Measurements from ENCODE around the gene DPF3.

DPF3 gene

GRCh38 chr14:72646861-72647528, 246.9 kb downstream of the DPF3 start:
- no peak for DNase-seq (ENCODE audit: low read depth in 2 of 2)

- no peak for DNase-seq (ENCODE audit: low read depth in 2 of 2)
Observed at GRCh38 chr14:72645706-72646105, 248.2 kb downstream of the DPF3 start.

GRCh38 chr14:72644758-72645489, 249.0 kb downstream of the DPF3 start:
- no peak for DNase-seq (ENCODE audit: low read depth in 2 of 2)

GRCh38 chr14:72644038-72644437, 249.9 kb downstream of the DPF3 start:
- DNase-seq (ENCODE audit: low read depth in 2 of 2) = no peak

DNA sequence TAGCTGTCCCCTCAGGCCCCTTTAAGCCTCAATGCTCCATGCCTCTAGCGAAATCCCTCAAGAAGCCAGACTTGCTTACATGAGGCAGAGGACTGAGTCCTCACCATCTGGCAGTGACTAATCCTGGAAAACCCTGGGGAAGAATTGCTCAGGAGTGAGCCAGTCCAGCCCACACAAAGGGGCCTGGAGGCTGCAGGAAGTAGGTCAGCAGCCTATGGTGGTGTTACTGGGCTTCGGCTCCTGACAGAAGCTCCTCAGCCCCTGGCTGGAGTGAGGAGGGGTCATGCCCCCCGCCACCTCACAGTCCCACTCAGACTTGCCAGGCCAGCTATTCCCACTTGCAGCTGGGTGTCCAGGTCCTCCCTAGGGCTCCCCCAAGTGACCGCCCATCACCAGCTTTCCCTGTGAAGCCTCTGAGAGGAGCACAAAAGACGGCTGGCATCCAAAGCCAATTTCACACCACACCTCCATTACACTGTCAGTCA, 250.5 kb downstream of the DPF3 start:
- DNase-seq (ENCODE audit: low read depth in 2 of 2) = no peak

- no peak for DNase-seq (ENCODE audit: low read depth in 2 of 2)
Observed at GRCh38 chr14:72640911-72641485, 252.9 kb downstream of the DPF3 start.

DNA sequence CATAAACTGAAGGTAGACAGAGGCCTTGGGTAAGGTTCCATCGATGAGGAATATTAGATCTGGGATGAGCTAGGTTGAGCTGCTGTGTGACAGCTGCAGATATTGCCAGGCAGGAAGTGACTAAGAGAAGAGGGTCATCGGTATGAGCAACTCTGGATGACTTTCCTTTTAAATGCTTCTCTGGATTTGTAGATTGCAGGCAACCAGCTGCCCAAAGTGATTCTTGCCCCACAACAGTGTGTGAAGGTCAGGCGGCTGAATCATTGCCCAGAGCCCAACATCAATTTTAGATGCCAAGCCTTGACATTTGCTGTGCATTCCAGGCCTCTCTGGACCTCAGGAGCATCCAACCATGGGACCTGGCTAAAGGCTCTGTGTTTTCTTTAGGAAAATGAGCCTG, 255.9 kb downstream of the DPF3 start:
- DNase-seq (ENCODE audit: low read depth in 2 of 2) = no peak

DNA sequence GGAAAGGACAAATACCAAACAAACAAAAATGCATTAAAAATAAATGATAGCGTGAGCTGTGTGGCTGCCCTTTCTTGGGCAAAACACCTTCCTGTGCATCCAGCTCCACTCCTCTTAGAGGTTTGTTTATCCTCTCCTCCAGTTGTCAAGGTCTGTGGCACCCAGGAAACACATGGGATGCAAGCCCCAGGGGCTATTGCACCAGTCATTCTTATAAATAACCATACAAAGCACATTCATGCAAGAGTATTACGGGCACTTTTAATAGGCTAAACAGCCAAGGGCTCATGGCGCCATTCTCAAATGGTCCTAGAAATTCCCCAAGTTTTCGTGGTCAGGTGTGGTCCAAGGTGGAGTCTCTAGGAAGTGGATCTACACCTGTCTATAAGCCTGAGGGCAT, 257.0 kb downstream of the DPF3 start:
- DNase-seq (ENCODE audit: low read depth in 2 of 2) = no peak

- DNase-seq (ENCODE audit: low read depth in 2 of 2) = no peak
Observed at GRCh38 chr14:72636094-72636493, 257.8 kb downstream of the DPF3 start.

GRCh38 chr14:72634691-72635616, 258.9 kb downstream of the DPF3 start:
- DNase-seq (ENCODE audit: low read depth in 2 of 2) = no peak

DNA sequence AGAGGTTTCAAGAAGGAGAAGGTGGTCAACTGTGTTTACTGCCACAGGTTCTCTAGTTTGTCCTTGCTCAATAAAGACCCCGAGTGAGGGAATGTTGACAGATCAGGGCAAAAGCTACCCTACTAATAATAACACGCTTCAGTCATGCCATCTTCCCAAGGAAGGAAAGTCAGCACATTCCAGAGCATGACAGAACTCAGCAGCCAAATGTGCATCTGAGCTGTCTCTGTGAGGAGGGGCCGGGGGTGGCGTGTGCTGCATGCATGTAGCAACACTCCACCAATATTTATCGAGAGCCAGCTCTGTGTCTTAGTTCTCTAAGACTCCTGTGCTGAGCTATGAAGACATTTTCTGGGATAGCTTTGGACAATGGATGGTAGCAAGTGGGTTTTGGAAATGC, 260.4 kb downstream of the DPF3 start:
- DNase-seq (ENCODE audit: low read depth in 2 of 2) = no peak

DNA sequence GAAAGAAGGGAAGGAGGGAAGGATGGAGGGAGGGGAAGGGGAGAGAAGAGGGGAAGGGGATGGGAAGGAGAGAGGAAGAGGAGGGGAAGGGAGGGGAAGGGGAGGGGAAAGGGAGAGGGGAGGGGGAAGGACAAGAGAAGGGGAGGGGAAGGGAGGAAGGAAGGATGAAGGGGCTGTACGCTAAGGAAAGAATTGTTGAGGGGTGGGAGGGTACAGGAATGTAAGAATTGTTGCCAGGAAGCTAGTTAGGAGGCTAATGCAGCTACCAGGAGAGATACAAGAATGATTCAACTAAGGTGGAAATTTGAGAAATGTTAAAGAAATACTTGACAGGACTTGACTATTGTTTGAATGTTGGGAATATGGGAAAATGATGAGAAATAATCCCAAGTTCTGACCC, 261.2 kb downstream of the DPF3 start:
- DNase-seq (ENCODE audit: low read depth in 2 of 2) = no peak

GRCh38 chr14:72631401-72631800, 262.5 kb downstream of the DPF3 start:
- DNase-seq (ENCODE audit: low read depth in 2 of 2) = no peak

- no peak for DNase-seq (ENCODE audit: low read depth in 2 of 2)
Observed at GRCh38 chr14:72630374-72630773, 263.5 kb downstream of the DPF3 start.

DNA sequence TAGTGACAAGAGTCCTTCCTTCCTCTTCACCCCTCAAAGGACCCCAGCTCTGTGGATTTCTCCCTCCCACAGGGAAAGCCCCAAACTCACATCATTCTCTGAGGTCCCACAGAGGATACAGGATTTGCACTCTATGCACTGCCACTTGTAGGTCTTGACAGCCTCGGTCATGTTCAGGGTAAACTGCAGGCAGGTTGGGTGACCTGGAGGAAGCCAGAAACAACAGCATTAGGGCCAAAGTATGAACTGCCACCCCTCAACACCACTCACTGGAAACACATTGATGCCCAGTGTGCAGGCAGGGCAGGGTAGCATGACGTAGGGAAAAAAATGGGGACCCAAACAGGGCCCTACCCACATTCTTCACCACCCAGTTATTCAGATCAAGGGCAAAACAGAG, 264.4 kb downstream of the DPF3 start:
- DNase-seq (ENCODE audit: low read depth in 2 of 2) = no peak

- DNase-seq (ENCODE audit: low read depth in 2 of 2) = no peak
Observed at GRCh38 chr14:72625689-72626088, 268.2 kb downstream of the DPF3 start.

GRCh38 chr14:72621387-72622065, 272.4 kb downstream of the DPF3 start:
- DNase-seq (ENCODE audit: low read depth in 2 of 2) = no peak

- DNase-seq (ENCODE audit: low read depth in 2 of 2) = no peak
Observed at GRCh38 chr14:72619881-72620280, 274.0 kb downstream of the DPF3 start.

DNA sequence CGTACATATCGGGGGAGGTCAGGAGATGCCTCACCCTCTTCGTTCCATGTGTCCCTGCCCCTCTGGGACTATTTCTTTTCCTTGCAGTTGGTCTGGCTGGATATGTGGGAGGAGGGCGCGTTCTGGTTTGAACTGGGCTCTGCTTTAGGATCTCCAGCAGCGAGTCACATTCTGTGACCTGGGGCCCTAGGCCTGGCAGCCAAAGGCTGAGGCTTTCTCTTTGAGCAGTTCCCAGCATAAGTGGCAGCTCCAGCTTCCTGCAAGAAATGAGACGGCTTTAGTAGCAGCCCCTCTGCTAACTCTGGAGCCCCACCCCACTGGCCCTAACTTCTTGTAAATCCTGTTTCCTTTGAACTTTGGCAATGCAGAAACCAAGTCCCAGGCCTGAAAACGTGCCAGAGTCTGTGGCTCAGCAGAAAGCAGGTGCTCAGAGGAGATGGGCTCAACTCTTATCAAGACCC, 274.8 kb downstream of the DPF3 start:
- DNase-seq (ENCODE audit: low read depth in 2 of 2) = no peak

- no peak for DNase-seq (ENCODE audit: low read depth in 2 of 2)
Observed at GRCh38 chr14:72618424-72618823, 275.5 kb downstream of the DPF3 start.

GRCh38 chr14:72617391-72618031, 276.4 kb downstream of the DPF3 start:
- no peak for DNase-seq (ENCODE audit: low read depth in 2 of 2)

Data from stimulated activated CD4-positive, alpha-beta T cell treated with anti-CD3 and anti-CD28 coated beads, Interleukin-1b, Interleukin-23, amount 100 ng/mL, for 4 hours (primary cell).